Panc1 (cell line): ENCODE results near the gene GPX1. TPM values are rescaled to one million over a fixed set of nuclear protein-coding genes. Genes with fewer than 3 reads are reported as not detected.
"Not testable (repeated sequence)": the region's sequence is repeated elsewhere in the genome, so short reads cannot be mapped to it uniquely, and the experiment has no call there.

Experiments used
- ATAC-seq: fragments of 200-7000 bp; cut with Tn5 transposase; 2 replicates; pipeline ENCODE4 v1.9.1; 2020; ENCODE audit warnings: mild to moderate bottlenecking, moderate library complexity
- BruUV-seq: library from RNA; stranded (reverse); fragments of 400-500 nt; replicated peaks from 2 replicates; lab custom pipeline; 2021; lab: Mats Ljungman, UMichigan
- CTCF ChIA-PET: fragments of 300-600 bp; sonication (Branson Sonifier 250); formaldehyde crosslinking; loops from one replicate; lab custom pipeline; 2022; ENCODE audit warnings: antibody characterized with exemption; lab: Charles Lee
- POLR2A ChIA-PET: fragments of 300-600 bp; sonication (Branson Sonifier 250); formaldehyde crosslinking; loops from one replicate; lab custom pipeline; 2022; ENCODE audit warnings: antibody characterized with exemption; lab: Charles Lee
- DNase-seq: peaks from one replicate; pipeline ENCODE4 v3.0.0-alpha.2; 2010; ENCODE audit warnings: low read depth, low spot score
- H3K27ac ChIP-seq: 2 replicates; pipeline ENCODE4 v1.5.1; 2011; ENCODE audit warnings: mild to moderate bottlenecking, low read length, inconsistent platforms
- H3K27me3 ChIP-seq: fragments of 200-500 bp; sonication (Bioruptor generic); 2 replicates; pipeline ENCODE4 v1.6.0; 2014; ENCODE audit warnings: low read length, inconsistent platforms; ENCODE audit not compliant: control insufficient read depth, insufficient read depth
- H3K36me3 ChIP-seq: fragments of 200-500 bp; sonication (Bioruptor generic); 2 replicates; pipeline ENCODE4 v1.5.1; 2014; ENCODE audit warnings: inconsistent platforms, mild to moderate bottlenecking, low read length, moderate library complexity; ENCODE audit not compliant: control insufficient read depth, insufficient read depth
- H3K4me1 ChIP-seq: 2 replicates; pipeline ENCODE4 v1.5.1; 2011; ENCODE audit warnings: inconsistent platforms, mild to moderate bottlenecking, low read length, moderate library complexity; ENCODE audit not compliant: control insufficient read depth, insufficient read depth
- H3K4me3 ChIP-seq, 2 experiments: 2 replicates each; pipeline ENCODE4 v1.5.1; 2011 to 2012; ENCODE audit warnings: low read depth in 2 of 2, low read length in 2 of 2, mild to moderate bottlenecking in 2 of 2, inconsistent platforms in 1 of 2, moderate library complexity in 1 of 2
- H3K9me3 ChIP-seq: fragments of 200-500 bp; sonication (Bioruptor generic); 2 replicates; pipeline ENCODE4 v1.5.1; 2014; ENCODE audit warnings: low read depth, mild to moderate bottlenecking, inconsistent platforms, low read length, moderate library complexity; ENCODE audit not compliant: control insufficient read depth, insufficient read depth
- CTCF ChIP-seq: fragments of 450-650 bp; IDR thresholded peaks from 2 replicates; pipeline ENCODE4 v1.5.1; 2017; ENCODE audit warnings: mild to moderate bottlenecking
- POLR2AphosphoS5 ChIP-seq: IDR thresholded peaks from 2 replicates; pipeline ENCODE4 v1.6.1; 2012; ENCODE audit warnings: mild to moderate bottlenecking, low read depth, low read length, moderate library complexity
- REST ChIP-seq, 2 experiments: IDR thresholded peaks; 2 replicates each; pipeline ENCODE4 v1.6.1; 2011 to 2012; ENCODE audit warnings: low read depth in 2 of 2, control low read depth in 1 of 2, low read length in 1 of 2, mild to moderate bottlenecking in 1 of 2, moderate library complexity in 1 of 2; ENCODE audit not compliant: insufficient read depth in 1 of 2
- SIN3A ChIP-seq: IDR thresholded peaks from 2 replicates; pipeline ENCODE4 v1.6.1; 2012; ENCODE audit warnings: low read depth, mild to moderate bottlenecking, low read length, moderate library complexity, borderline replicate concordance; ENCODE audit not compliant: insufficient read depth
- TCF7L2 ChIP-seq: IDR thresholded peaks from 2 replicates; pipeline ENCODE4 v1.6.1; 2011; ENCODE audit warnings: mild to moderate bottlenecking, low read depth, low read length, inconsistent platforms
- in situ Hi-C: cut with HindIII; loops from 2 replicates; pipeline ENCODE4 v1.10.0; 2016; ENCODE audit warnings: low sequenced_read_pairs, low pct_unique_long_range_greater_than_20kb
- intact Hi-C: fragments of 100-400 bp; cut with micrococcal nuclease; formaldehyde crosslinking; loops from one replicate; pipeline ENCODE4 v1.10.0; 2022; ENCODE audit not compliant: unreplicated experiment
- total RNA-seq: library from RNA; stranded (reverse); gene quantifications from one replicate; pipeline ENCODE4 v1.2.1, GENCODE V29; 2021; ENCODE audit not compliant: unreplicated experiment

The GPX1 gene
- total RNA-seq, 1 experiment from 2014 or later, result 102 TPM

- Histone ChIP-seq H3K4me3 (no peak overlapping the region), H3K9me3 (no peaks in the 10 kb centered on the region), H3K36me3 (peaks cover 10% of the 10 kb centered on the region), H3K27me3 (no peaks in the 10 kb centered on the region), H3K4me1 (no peaks in the 10 kb centered on the region), H3K27ac (no peak overlapping the region)
- no peak for TF ChIP-seq TCF7L2
- no peak for TF ChIP-seq POLR2AphosphoS5
- TF ChIP-seq CTCF, result no peak
- no peak for TF ChIP-seq SIN3A
- no peak for TF ChIP-seq REST (IDR thresholded peaks at IDR 0.05; ENCODE audit: insufficient read depth in 1 of 2, low read depth in 2 of 2, low read length in 1 of 2)
- ChIA-PET CTCF (no interaction called here), POLR2A (interaction anchor here (0.6 kb wide), 1 partner anchor 121 kb away, joined by 5 read pairs; no protein-coding TSS in a partner anchor)
- in situ Hi-C loops (no loop called here), intact Hi-C loops (no loop called here)
- no TSS peak for BruUV-seq
- no peak for ATAC-seq
- no peak for DNase-seq
Measured at GRCh38 chr3:49333091-49333490, 25.1 kb downstream of the GPX1 start.

GRCh38 chr3:49329186-49329585 is 29.0 kb downstream of the GPX1 start:
- CTCF ChIA-PET, result no interaction called here
- no peaks in the 10 kb centered on the region for H3K9me3 ChIP-seq
- DNase-seq (no peak), ATAC-seq (no peak)
- H3K36me3 ChIP-seq, result peaks cover 5% of the 10 kb centered on the region; the same call in 1 of the 2 replicates
- in situ Hi-C loops (no loop called here), intact Hi-C loops (loop anchor here (5.0 kb wide), 1 partner anchor 118 kb away; no protein-coding TSS in a partner anchor)
- TF ChIP-seq SIN3A (no peak), POLR2AphosphoS5 (no peak), REST (IDR thresholded peaks at IDR 0.05; ENCODE audit: insufficient read depth in 1 of 2, low read depth in 2 of 2, low read length in 1 of 2) (no peak), CTCF (no peak), TCF7L2 (no peak)
- H3K27ac ChIP-seq, result no peak overlapping the region
- no TSS peak for BruUV-seq
- POLR2A ChIA-PET, result no interaction called here
- no peak overlapping the region for H3K4me3 ChIP-seq
- no peaks in the 10 kb centered on the region for H3K4me1 ChIP-seq
- no peaks in the 10 kb centered on the region for H3K27me3 ChIP-seq

- H3K36me3 ChIP-seq, H3K27ac ChIP-seq, H3K27me3 ChIP-seq, H3K9me3 ChIP-seq, CTCF ChIA-PET, H3K4me1 ChIP-seq, H3K4me3 ChIP-seq, ATAC-seq, POLR2A ChIA-PET, BruUV-seq, DNase-seq, in situ Hi-C loops: not testable (repeated sequence)
- intact Hi-C loops, result loop anchor here (5.0 kb wide), 1 partner anchor 119 kb away; no protein-coding TSS in a partner anchor
Measured at GRCh38 chr3:49328350-49328749, 29.8 kb downstream of the GPX1 start.
